Smooth muscle cell (in vitro differentiated cells): Measurements from ENCODE around the gene ELMO3. TPM values are rescaled to one million over a fixed set of nuclear protein-coding genes. Genes with fewer than 3 reads are reported as not detected.
A peak's percentile ranks its signal among the peaks of the same experiment; 100 is the strongest.

ENCODE experiments used
- DNase-seq: peaks from one replicate; lab custom pipeline; 2025; ENCODE audit not compliant: unreplicated experiment; lab: John Stamatoyannopoulos, UW
- H2AFZ ChIP-seq: fragments of 200-600 bp; sonication (generic); 2 replicates; pipeline ENCODE4 v1.6.0; 2016; ENCODE audit warnings: antibody characterized with exemption, low read depth, mild to moderate bottlenecking
- H3F3A ChIP-seq: fragments of 200-600 bp; sonication (generic); 2 replicates; pipeline ENCODE4 v1.6.0; 2017; ENCODE audit warnings: antibody characterized with exemption, low read depth
- H3K27ac ChIP-seq: fragments of 200-600 bp; sonication (generic); 2 replicates; pipeline ENCODE4 v1.5.1; 2016; ENCODE audit warnings: low read depth, mild to moderate bottlenecking
- H3K27me3 ChIP-seq: fragments of 200-600 bp; sonication (generic); 2 replicates; pipeline ENCODE4 v1.6.1; 2016; ENCODE audit warnings: low read depth, mild to moderate bottlenecking
- H3K36me3 ChIP-seq: fragments of 200-600 bp; sonication (generic); 2 replicates; pipeline ENCODE4 v1.5.1; 2016; ENCODE audit warnings: low read depth
- H3K4me1 ChIP-seq: fragments of 200-600 bp; sonication (generic); 2 replicates; pipeline ENCODE4 v1.5.1; 2016; ENCODE audit warnings: low read depth
- H3K4me2 ChIP-seq: fragments of 200-600 bp; sonication (generic); 2 replicates; pipeline ENCODE4 v1.6.0; 2016; ENCODE audit warnings: mild to moderate bottlenecking
- H3K4me3 ChIP-seq: fragments of 200-600 bp; sonication (generic); 2 replicates; pipeline ENCODE4 v1.5.1; 2016; ENCODE audit warnings: mild to moderate bottlenecking
- H3K79me2 ChIP-seq: fragments of 200-600 bp; sonication (generic); 2 replicates; pipeline ENCODE4 v1.6.0; 2016; ENCODE audit warnings: low read depth, mild to moderate bottlenecking
- H3K9ac ChIP-seq: fragments of 200-600 bp; sonication (generic); 2 replicates; pipeline ENCODE4 v1.6.0; 2016; ENCODE audit warnings: low read depth
- H3K9me3 ChIP-seq: fragments of 200-600 bp; sonication (generic); replicated peaks from 2 replicates; pipeline ENCODE4 v1.5.1; 2016; ENCODE audit warnings: low read depth
- H4K20me1 ChIP-seq: fragments of 200-600 bp; sonication (generic); 2 replicates; pipeline ENCODE4 v1.6.0; 2016; ENCODE audit warnings: low read depth
- CTCF ChIP-seq: fragments of 200-600 bp; sonication (generic); IDR thresholded peaks from 2 replicates; pipeline ENCODE4 v1.5.1; 2017; ENCODE audit warnings: borderline replicate concordance, mild to moderate bottlenecking, antibody characterized with exemption; ENCODE audit not compliant: insufficient read depth, poor library complexity, severe bottlenecking
- WGBS: methylation state at CpG from one replicate; pipeline ENCODE4 v1.1.7; 2016; ENCODE audit warnings: low lambda C conversion rate; 5-methylcytosine and 5-hydroxymethylcytosine counted together
- polyA plus RNA-seq: library from polyadenylated mRNA; unstranded; fragments of >200 nt; fragmentation: Nextera tagmentation; extraction: Ambion mirVana; gene quantifications from 2 replicates; pipeline ENCODE4 v1.2.1, GENCODE V29; 2016
- total RNA-seq: library from RNA; depleted of rRNA; stranded (reverse); fragments of >200 nt; gene quantifications from 2 replicates; pipeline ENCODE4 v1.2.3, GENCODE V29; 2014

Gene ELMO3
- total and polyA plus RNA-seq, 2 experiments from 2014 or later: 2.2 to 6.7 TPM

- H3K4me2 ChIP-seq: peak within 1 kb of the TSS; percentile 87
- H3K4me3 ChIP-seq: peak within 1 kb of the TSS; percentile 40
- H3K9me3 ChIP-seq: no peaks in the 10 kb centered on the region
- DNase-seq: no peak
- H3K9ac ChIP-seq: no peak within 1 kb of the TSS
- H3K79me2 ChIP-seq: no peaks in the 10 kb centered on the region
- peaks cover 29% of the 10 kb centered on the region for H4K20me1 ChIP-seq
- peaks cover 2% of the 10 kb centered on the region for H3F3A ChIP-seq
- WGBS: 4% methylated on average over 33 of the region's 41 CpGs
- peaks cover 65% of the 10 kb centered on the region for H3K27me3 ChIP-seq
- TF ChIP-seq CTCF: no peak
- no peak within 1 kb of the TSS for H3K27ac ChIP-seq
- H3K4me1 ChIP-seq: peaks cover 19% of the 10 kb centered on the region
- H3K36me3 ChIP-seq: no peaks in the 10 kb centered on the region
- H2AFZ ChIP-seq: no peak within 1 kb of the TSS
Measured at GRCh38 chr16:67164599-67165061, 34.3 kb upstream of the ELMO3 start, which contains the start of gene HSF4. TSS of gene HSF4 (plus strand) at chr16:67164745. CDS start at chr16:67164812, 67 bp downstream.

DNA sequence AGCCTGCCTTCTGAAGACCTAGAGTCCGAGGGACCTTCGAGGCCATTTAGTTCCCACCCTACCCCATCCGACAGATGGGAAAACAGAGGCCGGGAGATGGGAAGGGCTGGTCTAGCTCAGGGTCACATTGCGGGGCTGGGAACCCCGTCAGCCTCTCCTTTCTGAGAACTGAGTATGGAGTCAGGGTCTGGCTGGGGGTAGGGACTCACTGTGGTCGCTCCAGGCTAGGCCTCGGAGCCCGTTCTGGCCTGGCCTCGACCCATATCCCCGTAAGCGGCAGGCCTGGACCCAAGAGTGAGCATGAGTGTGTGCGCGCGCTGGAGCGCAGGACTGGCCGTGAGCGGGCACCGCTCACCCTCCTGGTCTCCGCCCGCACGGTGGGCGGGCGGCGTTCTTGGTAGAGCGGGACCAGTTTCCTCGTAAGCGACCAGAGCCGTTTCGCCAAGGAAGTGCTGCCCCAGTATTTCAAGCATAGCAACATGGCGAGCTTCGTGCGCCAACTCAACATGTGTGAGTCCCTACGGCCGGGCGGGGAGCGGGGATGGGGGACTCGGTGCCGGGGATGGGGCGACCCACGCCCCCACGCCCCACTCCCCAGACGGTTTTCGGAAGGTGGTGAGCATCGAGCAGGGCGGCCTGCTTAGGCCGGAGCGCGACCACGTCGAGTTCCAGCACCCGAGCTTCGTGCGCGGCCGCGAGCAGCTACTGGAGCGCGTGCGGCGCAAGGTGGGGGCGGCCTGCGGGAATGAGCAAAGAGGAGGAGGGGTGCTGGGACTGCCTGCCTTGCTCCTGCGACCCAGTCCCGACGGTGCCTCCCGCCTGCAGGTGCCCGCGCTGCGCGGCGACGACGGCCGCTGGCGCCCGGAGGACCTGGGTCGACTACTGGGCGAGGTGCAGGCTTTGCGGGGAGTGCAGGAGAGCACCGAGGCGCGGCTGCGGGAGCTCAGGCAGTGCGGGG, 33.5 kb upstream of the ELMO3 start:
- no peaks in the 10 kb centered on the region for H3K36me3 ChIP-seq
- peaks cover 7% of the 10 kb centered on the region for H3F3A ChIP-seq
- peaks cover 29% of the 10 kb centered on the region for H4K20me1 ChIP-seq
- peaks cover 65% of the 10 kb centered on the region for H3K27me3 ChIP-seq
- WGBS: 8% methylated on average over 61 of the region's 85 CpGs
- TF ChIP-seq CTCF: no peak
- no peak overlapping the region for H3K4me3 ChIP-seq
- no peak overlapping the region for H3K27ac ChIP-seq
- H3K9ac ChIP-seq: no peak overlapping the region
- H3K9me3 ChIP-seq: no peaks in the 10 kb centered on the region
- no peaks in the 10 kb centered on the region for H3K79me2 ChIP-seq
- H2AFZ ChIP-seq: no peak overlapping the region
- no peak for DNase-seq
- peaks cover 24% of the 10 kb centered on the region for H3K4me1 ChIP-seq
- H3K4me2 ChIP-seq: peak overlapping the region; percentile 87

- Histone ChIP-seq H3K4me3 (no peak overlapping the region), H3K36me3 (no peaks in the 10 kb centered on the region), H4K20me1 (peaks cover 29% of the 10 kb centered on the region), H3K27me3 (peaks cover 65% of the 10 kb centered on the region), H3K4me2 (no peak overlapping the region), H3K4me1 (peaks cover 28% of the 10 kb centered on the region), H2AFZ (no peak overlapping the region), H3F3A (peaks cover 7% of the 10 kb centered on the region), H3K79me2 (no peaks in the 10 kb centered on the region), H3K9me3 (no peaks in the 10 kb centered on the region), H3K27ac (no peak overlapping the region), H3K9ac (no peak overlapping the region)
- WGBS: 26% methylated on average over 16 of the region's 18 CpGs
- no peak for DNase-seq
- no peak for TF ChIP-seq CTCF
Measured at GRCh38 chr16:67166110-67166547, 32.8 kb upstream of the ELMO3 start.
